ENCODE data around the gene ITPRIPL1.
A peak's percentile ranks its signal among the peaks of the same experiment; 100 is the strongest.
"Not testable (repeated sequence)": the region's sequence is repeated elsewhere in the genome, so short reads cannot be mapped to it uniquely, and the experiment has no call there.

Gene ITPRIPL1

GRCh38 chr2:96325041-96325883, at the start of gene ITPRIPL1:
TSS of gene ITPRIPL1 (plus strand) at chr2:96325317. CDS start at chr2:96325840, 523 bp downstream.
- no peak for TF ChIP-seq ZNF274 (IDR thresholded peaks at IDR 0.05; ENCODE audit: low read depth, low read length)
- peak within 1 kb of the TSS; percentile 86 for H3K4me3 ChIP-seq (ENCODE audit: low read length)

- no peak for TF ChIP-seq ZNF274 (IDR thresholded peaks at IDR 0.05; ENCODE audit: low read depth, low read length)
- H3K4me3 ChIP-seq (ENCODE audit: low read length): no peak overlapping the region
Observed at GRCh38 chr2:96276787-96277499, 48.2 kb upstream of the ITPRIPL1 start.

GRCh38 chr2:96287273-96287856, 37.8 kb upstream of the ITPRIPL1 start:
- no peak overlapping the region for H3K4me3 ChIP-seq (ENCODE audit: low read length)
- no peak for TF ChIP-seq ZNF274 (IDR thresholded peaks at IDR 0.05; ENCODE audit: low read depth, low read length)

- no peak overlapping the region for H3K4me3 ChIP-seq (ENCODE audit: low read length)
- no peak for TF ChIP-seq ZNF274 (IDR thresholded peaks at IDR 0.05; ENCODE audit: low read depth, low read length)
Observed at GRCh38 chr2:96291751-96292150, 33.4 kb upstream of the ITPRIPL1 start.

GRCh38 chr2:96294271-96294670, 30.8 kb upstream of the ITPRIPL1 start:
- not testable (repeated sequence) for H3K4me3 ChIP-seq (ENCODE audit: low read length)

GRCh38 chr2:96296925-96297324, 28.2 kb upstream of the ITPRIPL1 start:
- TF ChIP-seq ZNF274 (IDR thresholded peaks at IDR 0.05; ENCODE audit: low read depth, low read length): no peak
- no peak overlapping the region for H3K4me3 ChIP-seq (ENCODE audit: low read length)

GRCh38 chr2:96301865-96302264, 23.3 kb upstream of the ITPRIPL1 start:
- no peak for TF ChIP-seq ZNF274 (IDR thresholded peaks at IDR 0.05; ENCODE audit: low read depth, low read length)
- H3K4me3 ChIP-seq (ENCODE audit: low read length): no peak overlapping the region

- H3K4me3 ChIP-seq (ENCODE audit: low read length): peak overlapping the region; percentile 79
- TF ChIP-seq ZNF274 (IDR thresholded peaks at IDR 0.05; ENCODE audit: low read depth, low read length): no peak
Observed at GRCh38 chr2:96304606-96305005, 20.5 kb upstream of the ITPRIPL1 start.

- H3K4me3 ChIP-seq (ENCODE audit: low read length): peak within 1 kb of the TSS; percentile 79
- TF ChIP-seq ZNF274 (IDR thresholded peaks at IDR 0.05; ENCODE audit: low read depth, low read length): no peak
Observed at GRCh38 chr2:96305091-96305978, 19.8 kb upstream of the ITPRIPL1 start, which contains the start of gene SNRNP200. TSS of gene SNRNP200 (minus strand) at chr2:96305546. CDS start at chr2:96305437, 109 bp downstream.

GRCh38 chr2:96305979-96306308, 19.2 kb upstream of the ITPRIPL1 start:
- peak overlapping the region; percentile 79 for H3K4me3 ChIP-seq (ENCODE audit: low read length)
- no peak for TF ChIP-seq ZNF274 (IDR thresholded peaks at IDR 0.05; ENCODE audit: low read depth, low read length)

GRCh38 chr2:96306370-96306769, 18.7 kb upstream of the ITPRIPL1 start:
- peak overlapping the region; percentile 79 for H3K4me3 ChIP-seq (ENCODE audit: low read length)
- TF ChIP-seq ZNF274 (IDR thresholded peaks at IDR 0.05; ENCODE audit: low read depth, low read length): no peak

GRCh38 chr2:96308248-96308647, 16.9 kb upstream of the ITPRIPL1 start:
- no peak overlapping the region for H3K4me3 ChIP-seq (ENCODE audit: low read length)
- TF ChIP-seq ZNF274 (IDR thresholded peaks at IDR 0.05; ENCODE audit: low read depth, low read length): no peak

- no peak for TF ChIP-seq ZNF274 (IDR thresholded peaks at IDR 0.05; ENCODE audit: low read depth, low read length)
- H3K4me3 ChIP-seq (ENCODE audit: low read length): no peak overlapping the region
Observed at GRCh38 chr2:96315005-96315399, 10.1 kb upstream of the ITPRIPL1 start.
